A549 (cell line): ENCODE data around the gene BRD1. TPM values are rescaled to one million over a fixed set of nuclear protein-coding genes. Genes with fewer than 3 reads are reported as not detected.

Source experiments
- ATAC-seq, 2 experiments: fragments of 200-7000 bp in 1 of 2; fragments of >200 bp in 1 of 2; cut with Nextera tagmentation in 1 of 2; cut with Tn5 transposase in 1 of 2; 3 replicates each; pipeline versions ENCODE4 v1.8.0 to v1.9.1; 2018 to 2020; ENCODE audit warnings: mild to moderate bottlenecking in 1 of 2, moderate library complexity in 1 of 2
- CTCF ChIA-PET: fragments of 300-600 bp; sonication (Branson Sonifier 250); formaldehyde crosslinking; extraction: SDS; loops from one replicate; lab custom pipeline; 2021; ENCODE audit warnings: antibody characterized with exemption, inconsistent platforms; lab: Yijun Ruan, JAX
- POLR2A ChIA-PET: fragments of 350-600 bp; formaldehyde crosslinking; extraction: SDS; loops from one replicate; lab custom pipeline; 2021; ENCODE audit warnings: antibody characterized with exemption, inconsistent platforms; lab: Yijun Ruan, JAX
- DNase-seq, 2 experiments: peaks; one replicate each; pipeline versions ENCODE4 v3.0.0 to v3.0.0-alpha.2; 2011 to 2016; ENCODE audit warnings: low read depth in 1 of 2, low spot score in 1 of 2
- FAIRE-seq: peaks from 2 replicates; lab custom pipeline; 2011; peaks lifted over from hg19 to GRCh38; lab: Jason Lieb, UNC
- H3K27ac ChIP-seq, 2 experiments: fragments of >200 bp; sonication (Bioruptor Twin); formaldehyde crosslinking; 3 replicates each; pipeline ENCODE4 v1.5.1; 2016 to 2017
- H3K4me1 ChIP-seq: fragments of >200 bp; sonication (Bioruptor Twin); formaldehyde crosslinking; 3 replicates; pipeline ENCODE4 v1.6.1; 2016
- H3K4me2 ChIP-seq: fragments of >200 bp; sonication (Bioruptor Twin); formaldehyde crosslinking; 3 replicates; pipeline ENCODE4 v1.6.1; 2016
- H3K4me3 ChIP-seq: fragments of >200 bp; sonication (Bioruptor Twin); formaldehyde crosslinking; 3 replicates; pipeline ENCODE4 v1.5.1; 2016
- H3K9me3 ChIP-seq: fragments of >200 bp; sonication (Bioruptor Twin); formaldehyde crosslinking; 3 replicates; pipeline ENCODE4 v1.6.1; 2016
- CBX2 ChIP-seq: fragments of 200-600 bp; sonication (generic); IDR thresholded peaks from 2 replicates; pipeline ENCODE4 v1.6.1; 2016; ENCODE audit warnings: low read depth, mild to moderate bottlenecking, borderline replicate concordance
- CBX8 ChIP-seq: fragments of 200-600 bp; sonication (generic); IDR thresholded peaks from 2 replicates; pipeline ENCODE4 v1.6.1; 2016
- CHD2 ChIP-seq: fragments of 150-350 bp; IDR thresholded peaks from 2 replicates; pipeline ENCODE4 v1.6.1; 2014; ENCODE audit warnings: low read length; ENCODE audit not compliant: partially characterized antibody
- CHD4 ChIP-seq: fragments of 200-600 bp; sonication (generic); IDR thresholded peaks from 2 replicates; pipeline ENCODE4 v1.6.1; 2016; ENCODE audit warnings: antibody characterized with exemption, mild to moderate bottlenecking, borderline replicate concordance
- ESRRA ChIP-seq: fragments of 150-350 bp; IDR thresholded peaks from 2 replicates; pipeline ENCODE4 v1.6.1; 2014; ENCODE audit warnings: mild to moderate bottlenecking, low read length, borderline replicate concordance
- FOSB ChIP-seq: fragments of 250-450 bp; sonication (Bioruptor Pico); IDR thresholded peaks from 2 replicates; pipeline ENCODE4 v1.5.0; 2020; ENCODE audit warnings: mild to moderate bottlenecking, moderate library complexity
- FOXS1 ChIP-seq: fragments of 250-450 bp; sonication (Bioruptor Pico); IDR thresholded peaks from 2 replicates; pipeline ENCODE4 v1.5.0; 2020; ENCODE audit warnings: mild to moderate bottlenecking, moderate library complexity
- HOXA7 ChIP-seq: fragments of 250-450 bp; sonication (Bioruptor Pico); IDR thresholded peaks from 2 replicates; pipeline ENCODE4 v1.5.0; 2020; ENCODE audit warnings: mild to moderate bottlenecking, moderate library complexity
- HOXB13 ChIP-seq: fragments of 250-450 bp; sonication (Bioruptor Pico); IDR thresholded peaks from 2 replicates; pipeline ENCODE4 v1.5.0; 2020; ENCODE audit warnings: low read depth, mild to moderate bottlenecking, moderate library complexity
- MAZ ChIP-seq: fragments of 150-350 bp; IDR thresholded peaks from 2 replicates; pipeline ENCODE4 v1.6.1; 2014; ENCODE audit warnings: antibody characterized with exemption, low read depth, low read length, borderline replicate concordance
- MYC ChIP-seq: IDR thresholded peaks from 2 replicates; pipeline ENCODE4 v1.6.1; 2012; ENCODE audit warnings: mild to moderate bottlenecking, inconsistent platforms, low read length, improper control_type of control experiment, borderline replicate concordance
- NFE2L2 ChIP-seq: fragments of 150-350 bp; conservative IDR thresholded peaks from 2 replicates; pipeline ENCODE4 v1.6.1; 2014; ENCODE audit warnings: low read length
- NR3C1 ChIP-seq: fragments of >200 bp; sonication (Bioruptor Twin); formaldehyde crosslinking; IDR thresholded peaks from 3 replicates; pipeline ENCODE4 v1.6.1; 2017
- POLR2AphosphoS2 ChIP-seq: conservative IDR thresholded peaks from 2 replicates; pipeline ENCODE4 v1.6.1; 2012; ENCODE audit warnings: low read length, improper control_type of control experiment, inconsistent platforms
- RAD21 ChIP-seq, 2 experiments: fragments of >200 bp in 1 of 2; sonication (Bioruptor Twin) in 1 of 2; formaldehyde crosslinking in 1 of 2; IDR thresholded peaks in 1 of 2; conservative IDR thresholded peaks in 1 of 2; 2 replicates in 1 of 2; 3 replicates in 1 of 2; pipeline ENCODE4 v1.6.1; 2012 to 2018; ENCODE audit warnings: inconsistent platforms in 1 of 2
- RCOR1 ChIP-seq: fragments of 150-350 bp; IDR thresholded peaks from 2 replicates; pipeline ENCODE4 v1.6.1; 2014; ENCODE audit warnings: antibody characterized with exemption, low read length, low read depth
- SREBF2 ChIP-seq: fragments of 450-650 bp; IDR thresholded peaks from 2 replicates; pipeline ENCODE4 v1.6.1; 2014; ENCODE audit warnings: mild to moderate bottlenecking, moderate library complexity
- TFCP2L1 ChIP-seq: fragments of 250-450 bp; sonication (Bioruptor Pico); IDR thresholded peaks from 2 replicates; pipeline ENCODE4 v1.5.0; 2021; ENCODE audit warnings: mild to moderate bottlenecking
- TP53 ChIP-seq: fragments of 250-450 bp; sonication (Bioruptor Pico); IDR thresholded peaks from 2 replicates; pipeline ENCODE4 v1.5.0; 2021; ENCODE audit warnings: mild to moderate bottlenecking, moderate library complexity
- ZFP36 ChIP-seq: fragments of 450-650 bp; IDR thresholded peaks from 2 replicates; pipeline ENCODE4 v1.6.1; 2014; ENCODE audit warnings: borderline replicate concordance; ENCODE audit not compliant: partially characterized antibody
- ZNF302 ChIP-seq: fragments of 250-450 bp; sonication (Bioruptor Pico); IDR thresholded peaks from 2 replicates; pipeline ENCODE4 v1.9.0; 2021; ENCODE audit warnings: inconsistent platforms, mild to moderate bottlenecking, moderate library complexity
- WGBS: methylation state at CpG from one replicate; pipeline ENCODE4 v1.1.6; 2017; ENCODE audit errors: missing lambda C conversion rate; 5-methylcytosine and 5-hydroxymethylcytosine counted together
- polyA plus RNA-seq, 4 experiments: library from polyadenylated mRNA; depleted of rRNA in 3 of 4; stranded (reverse); fragments of >200 nt; fragmentation: RNase III in 1 of 4; extraction: RNeasy Plus Mini Kit Qiagen cat#74134 plus additional on column Dnase treatment in 1 of 4; gene quantifications; 2 replicates in 3 of 4; 3 replicates in 1 of 4; pipeline ENCODE4 v1.2.3, GENCODE V29; 2011 to 2017
- TF ChIP-seq, protein P1 (sequence below): fragments of 200-600 bp; sonication (generic); IDR thresholded peaks from 2 replicates; pipeline ENCODE4 v1.6.1; 2016; ENCODE audit warnings: antibody characterized with exemption, mild to moderate bottlenecking, moderate library complexity
- TF ChIP-seq, protein P2 (sequence below): IDR thresholded peaks from 2 replicates; pipeline ENCODE4 v1.6.1; 2012
- TF ChIP-seq, protein P3 (sequence below): IDR thresholded peaks from 2 replicates; pipeline ENCODE4 v1.6.1; 2012; ENCODE audit warnings: low read depth, borderline replicate concordance
- TF ChIP-seq, protein P4 (sequence below): fragments of >200 bp; sonication (Bioruptor Twin); formaldehyde crosslinking; IDR thresholded peaks from 3 replicates; pipeline ENCODE4 v1.6.1; 2016
- TF ChIP-seq, protein P5 (sequence below): fragments of >200 bp; sonication (Bioruptor Twin); formaldehyde crosslinking; IDR thresholded peaks from 2 replicates; pipeline ENCODE4 v1.6.1; 2016
- TF ChIP-seq, protein P6 (sequence below): IDR thresholded peaks from 2 replicates; pipeline ENCODE4 v1.6.1; 2012
- TF ChIP-seq, protein P7 (sequence below): fragments of >200 bp; sonication (Bioruptor Twin); formaldehyde crosslinking; IDR thresholded peaks from 3 replicates; pipeline ENCODE4 v1.5.1; 2016

Gene BRD1
- polyA plus RNA-seq, 2 of the 4 experiments (the other 2 are of a cell fraction), result 3.7 to 11.5 TPM

DNA sequence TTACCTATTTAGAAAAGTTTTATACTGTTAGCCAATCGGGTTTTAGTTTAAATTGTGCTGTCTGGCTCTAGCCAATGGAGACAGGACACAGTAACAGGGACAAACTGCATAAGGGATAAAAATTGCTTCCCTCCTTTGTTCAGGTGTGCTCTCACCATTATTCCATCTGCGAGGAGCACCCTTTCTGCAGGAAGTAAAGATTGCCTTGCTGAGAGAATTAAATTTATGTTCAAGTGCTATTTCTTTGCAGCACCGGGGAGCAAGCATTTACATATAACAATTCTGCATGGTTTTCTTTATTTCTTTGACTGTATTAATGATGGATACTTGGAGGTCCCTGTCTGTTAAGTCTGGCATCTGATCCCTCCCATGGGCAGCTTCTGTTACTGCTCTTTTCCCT is 80.5 kb downstream of the BRD1 start:
- no peak overlapping the region for H3K4me2 ChIP-seq
- ATAC-seq (no peak), DNase-seq (no peak), FAIRE-seq (no peak)
- no peak overlapping the region for H3K27ac ChIP-seq
- H3K4me3 ChIP-seq, result no peak overlapping the region
- TF ChIP-seq ZFP36, result no peak
- TF ChIP-seq RAD21 (conservative IDR thresholded peaks at IDR 0.05 in 1 of 2, IDR thresholded peaks at IDR 0.05 in 1 of 2), result no peak
- TF ChIP-seq, protein P1, sequence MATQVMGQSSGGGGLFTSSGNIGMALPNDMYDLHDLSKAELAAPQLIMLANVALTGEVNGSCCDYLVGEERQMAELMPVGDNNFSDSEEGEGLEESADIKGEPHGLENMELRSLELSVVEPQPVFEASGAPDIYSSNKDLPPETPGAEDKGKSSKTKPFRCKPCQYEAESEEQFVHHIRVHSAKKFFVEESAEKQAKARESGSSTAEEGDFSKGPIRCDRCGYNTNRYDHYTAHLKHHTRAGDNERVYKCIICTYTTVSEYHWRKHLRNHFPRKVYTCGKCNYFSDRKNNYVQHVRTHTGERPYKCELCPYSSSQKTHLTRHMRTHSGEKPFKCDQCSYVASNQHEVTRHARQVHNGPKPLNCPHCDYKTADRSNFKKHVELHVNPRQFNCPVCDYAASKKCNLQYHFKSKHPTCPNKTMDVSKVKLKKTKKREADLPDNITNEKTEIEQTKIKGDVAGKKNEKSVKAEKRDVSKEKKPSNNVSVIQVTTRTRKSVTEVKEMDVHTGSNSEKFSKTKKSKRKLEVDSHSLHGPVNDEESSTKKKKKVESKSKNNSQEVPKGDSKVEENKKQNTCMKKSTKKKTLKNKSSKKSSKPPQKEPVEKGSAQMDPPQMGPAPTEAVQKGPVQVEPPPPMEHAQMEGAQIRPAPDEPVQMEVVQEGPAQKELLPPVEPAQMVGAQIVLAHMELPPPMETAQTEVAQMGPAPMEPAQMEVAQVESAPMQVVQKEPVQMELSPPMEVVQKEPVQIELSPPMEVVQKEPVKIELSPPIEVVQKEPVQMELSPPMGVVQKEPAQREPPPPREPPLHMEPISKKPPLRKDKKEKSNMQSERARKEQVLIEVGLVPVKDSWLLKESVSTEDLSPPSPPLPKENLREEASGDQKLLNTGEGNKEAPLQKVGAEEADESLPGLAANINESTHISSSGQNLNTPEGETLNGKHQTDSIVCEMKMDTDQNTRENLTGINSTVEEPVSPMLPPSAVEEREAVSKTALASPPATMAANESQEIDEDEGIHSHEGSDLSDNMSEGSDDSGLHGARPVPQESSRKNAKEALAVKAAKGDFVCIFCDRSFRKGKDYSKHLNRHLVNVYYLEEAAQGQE, result no peak
- TF ChIP-seq, protein P2, sequence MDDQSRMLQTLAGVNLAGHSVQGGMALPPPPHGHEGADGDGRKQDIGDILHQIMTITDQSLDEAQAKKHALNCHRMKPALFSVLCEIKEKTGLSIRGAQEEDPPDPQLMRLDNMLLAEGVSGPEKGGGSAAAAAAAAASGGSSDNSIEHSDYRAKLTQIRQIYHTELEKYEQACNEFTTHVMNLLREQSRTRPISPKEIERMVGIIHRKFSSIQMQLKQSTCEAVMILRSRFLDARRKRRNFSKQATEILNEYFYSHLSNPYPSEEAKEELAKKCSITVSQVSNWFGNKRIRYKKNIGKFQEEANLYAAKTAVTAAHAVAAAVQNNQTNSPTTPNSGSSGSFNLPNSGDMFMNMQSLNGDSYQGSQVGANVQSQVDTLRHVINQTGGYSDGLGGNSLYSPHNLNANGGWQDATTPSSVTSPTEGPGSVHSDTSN, result no peak
- TF ChIP-seq, protein P3, sequence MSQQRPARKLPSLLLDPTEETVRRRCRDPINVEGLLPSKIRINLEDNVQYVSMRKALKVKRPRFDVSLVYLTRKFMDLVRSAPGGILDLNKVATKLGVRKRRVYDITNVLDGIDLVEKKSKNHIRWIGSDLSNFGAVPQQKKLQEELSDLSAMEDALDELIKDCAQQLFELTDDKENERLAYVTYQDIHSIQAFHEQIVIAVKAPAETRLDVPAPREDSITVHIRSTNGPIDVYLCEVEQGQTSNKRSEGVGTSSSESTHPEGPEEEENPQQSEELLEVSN, result no peak
- TF ChIP-seq, protein P4, sequence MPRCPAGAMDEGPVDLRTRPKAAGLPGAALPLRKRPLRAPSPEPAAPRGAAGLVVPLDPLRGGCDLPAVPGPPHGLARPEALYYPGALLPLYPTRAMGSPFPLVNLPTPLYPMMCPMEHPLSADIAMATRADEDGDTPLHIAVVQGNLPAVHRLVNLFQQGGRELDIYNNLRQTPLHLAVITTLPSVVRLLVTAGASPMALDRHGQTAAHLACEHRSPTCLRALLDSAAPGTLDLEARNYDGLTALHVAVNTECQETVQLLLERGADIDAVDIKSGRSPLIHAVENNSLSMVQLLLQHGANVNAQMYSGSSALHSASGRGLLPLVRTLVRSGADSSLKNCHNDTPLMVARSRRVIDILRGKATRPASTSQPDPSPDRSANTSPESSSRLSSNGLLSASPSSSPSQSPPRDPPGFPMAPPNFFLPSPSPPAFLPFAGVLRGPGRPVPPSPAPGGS, result no peak
- TF ChIP-seq, protein P5, sequence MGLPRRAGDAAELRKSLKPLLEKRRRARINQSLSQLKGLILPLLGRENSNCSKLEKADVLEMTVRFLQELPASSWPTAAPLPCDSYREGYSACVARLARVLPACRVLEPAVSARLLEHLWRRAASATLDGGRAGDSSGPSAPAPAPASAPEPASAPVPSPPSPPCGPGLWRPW, result no peak
- TF ChIP-seq FOXS1 (CRISPR knock-in tag), result no peak
- no peak for TF ChIP-seq ZNF302 (CRISPR knock-in tag)
- no peak for TF ChIP-seq NR3C1
- no peak for TF ChIP-seq TP53 (CRISPR knock-in tag)
- TF ChIP-seq, protein P6, sequence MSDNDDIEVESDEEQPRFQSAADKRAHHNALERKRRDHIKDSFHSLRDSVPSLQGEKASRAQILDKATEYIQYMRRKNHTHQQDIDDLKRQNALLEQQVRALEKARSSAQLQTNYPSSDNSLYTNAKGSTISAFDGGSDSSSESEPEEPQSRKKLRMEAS, result no peak
- TF ChIP-seq NFE2L2, result no peak
- H3K4me1 ChIP-seq, result no peaks in the 10 kb centered on the region
- ChIA-PET POLR2A (no interaction called here), CTCF (no interaction called here)
- WGBS, result 3% methylated on average over 3 of the region's 3 CpGs
- H3K9me3 ChIP-seq, result peaks cover 16% of the 10 kb centered on the region; the same call in 2 of the 3 replicates

DNA sequence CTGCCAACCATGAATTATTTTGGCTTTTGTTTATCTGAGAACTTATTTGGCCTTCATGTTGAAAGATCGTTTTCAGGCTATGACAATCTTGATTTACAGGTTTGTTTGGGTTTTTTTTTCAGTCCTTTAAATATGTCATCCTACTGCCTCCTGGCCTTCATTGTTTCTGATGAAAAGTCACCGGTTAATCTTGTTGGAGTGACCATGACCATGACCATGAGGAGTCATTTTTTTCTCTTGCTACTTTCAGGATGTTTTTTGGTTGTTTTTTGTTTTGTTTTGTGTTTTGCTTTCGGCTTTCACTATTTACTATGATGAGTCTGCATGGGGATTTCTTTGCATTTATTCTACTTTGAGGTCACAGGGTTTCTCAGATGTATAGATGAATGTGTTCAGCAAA is 81.6 kb downstream of the BRD1 start:
- ChIA-PET CTCF (no interaction called here), POLR2A (no interaction called here)
- no peak overlapping the region for H3K4me3 ChIP-seq
- H3K27ac ChIP-seq, result no peak overlapping the region
- H3K4me2 ChIP-seq, result no peak overlapping the region
- WGBS, result 2% methylated on average over 3 of the region's 3 CpGs
- DNase-seq (no peak), FAIRE-seq (no peak), ATAC-seq (no peak)
- peaks cover 16% of the 10 kb centered on the region; the same call in 2 of the 3 replicates for H3K9me3 ChIP-seq
- no peaks in the 10 kb centered on the region for H3K4me1 ChIP-seq
- TF ChIP-seq FOSB (CRISPR knock-in tag) (no peak), MAZ (no peak), CBX2 (no peak), HOXB13 (CRISPR knock-in tag) (no peak), POLR2AphosphoS2 (no peak), MYC (no peak), SREBF2 (no peak), HOXA7 (no peak), CBX8 (no peak), RCOR1 (no peak), ESRRA (no peak), CHD4 (no peak), CHD2 (no peak), TFCP2L1 (CRISPR knock-in tag) (no peak), ZNF302 (CRISPR knock-in tag) (no peak)
- TF ChIP-seq, protein P2, result no peak
- TF ChIP-seq, protein P7, sequence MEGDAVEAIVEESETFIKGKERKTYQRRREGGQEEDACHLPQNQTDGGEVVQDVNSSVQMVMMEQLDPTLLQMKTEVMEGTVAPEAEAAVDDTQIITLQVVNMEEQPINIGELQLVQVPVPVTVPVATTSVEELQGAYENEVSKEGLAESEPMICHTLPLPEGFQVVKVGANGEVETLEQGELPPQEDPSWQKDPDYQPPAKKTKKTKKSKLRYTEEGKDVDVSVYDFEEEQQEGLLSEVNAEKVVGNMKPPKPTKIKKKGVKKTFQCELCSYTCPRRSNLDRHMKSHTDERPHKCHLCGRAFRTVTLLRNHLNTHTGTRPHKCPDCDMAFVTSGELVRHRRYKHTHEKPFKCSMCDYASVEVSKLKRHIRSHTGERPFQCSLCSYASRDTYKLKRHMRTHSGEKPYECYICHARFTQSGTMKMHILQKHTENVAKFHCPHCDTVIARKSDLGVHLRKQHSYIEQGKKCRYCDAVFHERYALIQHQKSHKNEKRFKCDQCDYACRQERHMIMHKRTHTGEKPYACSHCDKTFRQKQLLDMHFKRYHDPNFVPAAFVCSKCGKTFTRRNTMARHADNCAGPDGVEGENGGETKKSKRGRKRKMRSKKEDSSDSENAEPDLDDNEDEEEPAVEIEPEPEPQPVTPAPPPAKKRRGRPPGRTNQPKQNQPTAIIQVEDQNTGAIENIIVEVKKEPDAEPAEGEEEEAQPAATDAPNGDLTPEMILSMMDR, result no peak
